Endothelial cell of umbilical vein (primary cell): ENCODE data around the gene AMZ2. TPM values are rescaled to one million over a fixed set of nuclear protein-coding genes. Genes with fewer than 3 reads are reported as not detected.
"Not testable (repeated sequence)": the region's sequence is repeated elsewhere in the genome, so short reads cannot be mapped to it uniquely, and the experiment has no call there.

Experiments used
- BruUV-seq: library from RNA; stranded (reverse); fragments of 400-500 nt; replicated peaks from 2 replicates; lab custom pipeline; 2021; lab: Mats Ljungman, UMichigan
- CTCF ChIA-PET: fragments of 300-600, 350-600 bp; sonication (Branson Sonifier 250); formaldehyde crosslinking; loops from one replicate; lab custom pipeline; 2021; ENCODE audit warnings: antibody characterized with exemption, inconsistent platforms; lab: Charles Lee
- POLR2A ChIA-PET: fragments of 300-600, 350-600 bp; sonication (Branson Sonifier 250); formaldehyde crosslinking; loops from one replicate; lab custom pipeline; 2021; ENCODE audit warnings: antibody characterized with exemption, inconsistent platforms; lab: Charles Lee
- DNase-seq: peaks from one replicate; pipeline ENCODE4 v3.0.0-alpha.2; 2011; ENCODE audit warnings: low read depth, low spot score
- FAIRE-seq: peaks from 2 replicates; lab custom pipeline; 2011; peaks lifted over from hg19 to GRCh38; lab: Jason Lieb, UNC
- H2AFZ ChIP-seq: 2 replicates; pipeline ENCODE4 v1.6.0; 2012; ENCODE audit warnings: low read depth, low read length, control low read depth, inconsistent platforms
- H3K27ac ChIP-seq: 2 replicates; pipeline ENCODE4 v1.5.1; 2011; ENCODE audit warnings: low read depth, mild to moderate bottlenecking, control low read depth, low read length, moderate library complexity; ENCODE audit not compliant: insufficient read depth
- H3K27me3 ChIP-seq, 2 experiments: 2 replicates each; pipeline versions ENCODE4 v1.6.0 to v1.6.1; 2011; ENCODE audit warnings: low read length in 2 of 2, mixed read lengths in 1 of 2; ENCODE audit not compliant: control insufficient read depth in 2 of 2, insufficient read depth in 2 of 2
- H3K36me3 ChIP-seq, 2 experiments: 2 replicates in 1 of 2; 3 replicates in 1 of 2; pipeline ENCODE4 v1.5.1; 2011; ENCODE audit warnings: low read length in 2 of 2, mild to moderate bottlenecking in 1 of 2, moderate library complexity in 1 of 2; ENCODE audit not compliant: control insufficient read depth in 2 of 2, insufficient read depth in 2 of 2; ENCODE audit errors: extremely low read depth in 1 of 2
- H3K4me1 ChIP-seq: 3 replicates; pipeline ENCODE4 v1.5.1; 2011; ENCODE audit warnings: mild to moderate bottlenecking, low read length; ENCODE audit not compliant: control insufficient read depth, insufficient read depth; ENCODE audit errors: extremely low read depth
- H3K4me2 ChIP-seq: 2 replicates; pipeline ENCODE4 v1.6.1; 2011; ENCODE audit warnings: low read length, control low read depth, mixed read lengths; ENCODE audit not compliant: insufficient read depth
- H3K4me3 ChIP-seq, 3 experiments: fragments of 200-600 bp in 1 of 3; sonication (generic), shearing (Covaris generic) in 1 of 3; replicated peaks in 1 of 3; 2 replicates each; pipeline ENCODE4 v1.5.1; 2011 to 2016; ENCODE audit warnings: control low read depth in 3 of 3, low read length in 3 of 3, mild to moderate bottlenecking in 2 of 3, inconsistent platforms in 1 of 3, low read depth in 1 of 3, moderate library complexity in 1 of 3; ENCODE audit not compliant: insufficient read depth in 1 of 3
- H3K79me2 ChIP-seq: 2 replicates; pipeline ENCODE4 v1.6.0; 2012; ENCODE audit warnings: low read length, inconsistent platforms; ENCODE audit not compliant: control insufficient read depth, insufficient read depth
- H3K9ac ChIP-seq: replicated peaks from 2 replicates; pipeline ENCODE3; 2011; ENCODE audit warnings: low read length, control low read depth; ENCODE audit not compliant: insufficient read depth; ENCODE audit errors: extremely low read depth
- H3K9me1 ChIP-seq: replicated peaks from 3 replicates; pipeline ENCODE4 v1.6.0; 2011; ENCODE audit warnings: mild to moderate bottlenecking, low read length; ENCODE audit not compliant: control insufficient read depth, insufficient read depth; ENCODE audit errors: extremely low read depth
- H3K9me3 ChIP-seq: replicated peaks from 2 replicates; pipeline ENCODE4 v1.5.1; 2012; ENCODE audit warnings: low read length, inconsistent platforms; ENCODE audit not compliant: control insufficient read depth, insufficient read depth
- H4K20me1 ChIP-seq: replicated peaks from 2 replicates; pipeline ENCODE3; 2011; ENCODE audit warnings: mild to moderate bottlenecking, low read length; ENCODE audit not compliant: control insufficient read depth, insufficient read depth; ENCODE audit errors: extremely low read depth
- EZH2 ChIP-seq: IDR thresholded peaks from 2 replicates; pipeline ENCODE4 v1.6.1; 2012; ENCODE audit warnings: borderline replicate concordance, low read depth, mild to moderate bottlenecking, moderate library complexity, low read length, inconsistent platforms; ENCODE audit not compliant: severe bottlenecking
- FOS ChIP-seq: IDR thresholded peaks from 2 replicates; pipeline ENCODE4 v1.6.1; 2011; ENCODE audit warnings: mild to moderate bottlenecking, low read length, moderate library complexity, borderline replicate concordance; ENCODE audit not compliant: insufficient read depth
- GATA2 ChIP-seq: IDR thresholded peaks from 2 replicates; pipeline ENCODE4 v1.7.0; 2011; ENCODE audit warnings: low read depth, mild to moderate bottlenecking, moderate library complexity, mixed read lengths, low read length; ENCODE audit not compliant: insufficient read length, insufficient read depth
- JUN ChIP-seq: IDR thresholded peaks from 2 replicates; pipeline ENCODE4 v1.6.1; 2011; ENCODE audit warnings: borderline replicate concordance, low read depth; ENCODE audit not compliant: insufficient read length, insufficient read depth
- MAX ChIP-seq: IDR thresholded peaks from 2 replicates; pipeline ENCODE4 v1.6.1; 2011; ENCODE audit not compliant: insufficient read depth, insufficient read length
- MYC ChIP-seq: IDR thresholded peaks from one replicate; pipeline ENCODE4 v1.6.1; 2011; ENCODE audit warnings: mild to moderate bottlenecking, low read depth, low read length
- POLR2A ChIP-seq: IDR thresholded peaks from 2 replicates; pipeline ENCODE4 v1.6.1; 2012; ENCODE audit warnings: low read depth, mild to moderate bottlenecking, control low read depth, low read length
- POLR2AphosphoS5 ChIP-seq: IDR thresholded peaks from 2 replicates; pipeline ENCODE4 v1.6.1; 2012; ENCODE audit warnings: low read depth, mild to moderate bottlenecking, control low read depth, low read length, moderate library complexity; ENCODE audit not compliant: insufficient read depth
- dilution Hi-C: fragments of 300-500 bp; cut with MboI; formaldehyde crosslinking; loops from one replicate; pipeline ENCODE4 v1.15.0; 2019; ENCODE audit warnings: low sequenced_read_pairs; ENCODE audit not compliant: extremely low pct_ligation_motif_present
- intact Hi-C: fragments of 100-400 bp; cut with micrococcal nuclease; formaldehyde crosslinking; loops from one replicate; pipeline ENCODE4 v1.10.0; 2022
- polyA plus RNA-seq, 4 experiments: library from polyadenylated mRNA; depleted of rRNA in 3 of 4; stranded (reverse) in 3 of 4; unstranded in 1 of 4; fragments of >200 nt; gene quantifications; 2 replicates each; pipeline versions ENCODE4 v1.2.1 to v1.2.3, GENCODE V29; 2011 to 2012; ENCODE audit warnings: missing spikeins in 1 of 4
- total RNA-seq: library from RNA; stranded (reverse); gene quantifications from 2 replicates; pipeline ENCODE4 v1.2.3, GENCODE V29; 2021
- TF ChIP-seq, protein P1 (sequence below), 2 donors: IDR thresholded peaks; 1 replicate in 1 of 2; 2 replicates in 1 of 2; pipeline ENCODE4 v1.5.1; 2011; ENCODE audit warnings: low read length in 2 of 2, mild to moderate bottlenecking in 2 of 2, moderate library complexity in 2 of 2, control low read depth in 1 of 2, inconsistent platforms in 1 of 2, low read depth in 1 of 2; ENCODE audit not compliant: insufficient read depth in 1 of 2; ENCODE audit errors: extremely low read depth in 1 of 2

The AMZ2 gene
- total and polyA plus RNA-seq, 2 donors (not counting 3 experiments of a cell fraction or from before 2014, with no cell fraction given), result 46.7 to 57.3 TPM

DNA sequence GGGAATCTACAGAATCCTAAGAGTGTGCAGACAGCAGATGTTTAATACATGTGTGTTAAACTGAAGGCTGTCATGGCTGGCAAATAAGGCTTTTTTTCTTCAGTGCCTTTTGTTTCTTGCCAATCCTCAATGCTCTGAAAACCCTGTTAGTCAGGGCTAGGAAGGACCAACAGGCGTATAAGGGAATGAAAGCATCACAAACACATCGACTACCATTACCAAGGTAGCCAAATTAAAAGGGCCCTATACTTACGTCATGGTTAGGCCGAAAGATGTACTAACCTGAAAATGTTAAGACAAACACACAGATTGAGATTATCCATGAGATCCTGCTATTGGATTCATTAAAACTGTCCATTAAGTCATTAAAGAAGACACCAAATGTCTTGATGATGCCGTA, 30.0 kb downstream of the AMZ2 start:
- Histone ChIP-seq H3K27ac (no peak overlapping the region), H3K9me1 (no peaks in the 10 kb centered on the region), H3K4me3 (no peak overlapping the region), H3K9ac (no peak overlapping the region), H4K20me1 (no peaks in the 10 kb centered on the region), H3K9me3 (peaks cover 3% of the 10 kb centered on the region), H3K79me2 (no peaks in the 10 kb centered on the region), H3K36me3 (no peaks in the 10 kb centered on the region), H3K4me2 (no peak overlapping the region), H3K4me1 (no peaks in the 10 kb centered on the region), H3K27me3 (no peaks in the 10 kb centered on the region), H2AFZ (no peak overlapping the region)
- DNase-seq (no peak), FAIRE-seq (no peak)
- TF ChIP-seq POLR2A (no peak), MAX (no peak), EZH2 (no peak), GATA2 (no peak), MYC (no peak), FOS (no peak), JUN (no peak), POLR2AphosphoS5 (no peak)
- TF ChIP-seq, protein P1, sequence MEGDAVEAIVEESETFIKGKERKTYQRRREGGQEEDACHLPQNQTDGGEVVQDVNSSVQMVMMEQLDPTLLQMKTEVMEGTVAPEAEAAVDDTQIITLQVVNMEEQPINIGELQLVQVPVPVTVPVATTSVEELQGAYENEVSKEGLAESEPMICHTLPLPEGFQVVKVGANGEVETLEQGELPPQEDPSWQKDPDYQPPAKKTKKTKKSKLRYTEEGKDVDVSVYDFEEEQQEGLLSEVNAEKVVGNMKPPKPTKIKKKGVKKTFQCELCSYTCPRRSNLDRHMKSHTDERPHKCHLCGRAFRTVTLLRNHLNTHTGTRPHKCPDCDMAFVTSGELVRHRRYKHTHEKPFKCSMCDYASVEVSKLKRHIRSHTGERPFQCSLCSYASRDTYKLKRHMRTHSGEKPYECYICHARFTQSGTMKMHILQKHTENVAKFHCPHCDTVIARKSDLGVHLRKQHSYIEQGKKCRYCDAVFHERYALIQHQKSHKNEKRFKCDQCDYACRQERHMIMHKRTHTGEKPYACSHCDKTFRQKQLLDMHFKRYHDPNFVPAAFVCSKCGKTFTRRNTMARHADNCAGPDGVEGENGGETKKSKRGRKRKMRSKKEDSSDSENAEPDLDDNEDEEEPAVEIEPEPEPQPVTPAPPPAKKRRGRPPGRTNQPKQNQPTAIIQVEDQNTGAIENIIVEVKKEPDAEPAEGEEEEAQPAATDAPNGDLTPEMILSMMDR (IDR thresholded peaks at IDR 0.05; ENCODE audit: extremely low read depth in 1 of 2, insufficient read depth in 1 of 2, low read depth in 1 of 2, low read length in 2 of 2), result no peak
- CTCF ChIA-PET, result interaction anchor here (1.9 kb wide), 1 partner anchor 121 kb away, joined by 6 read pairs; no protein-coding TSS in a partner anchor
- no TSS peak for BruUV-seq
- intact Hi-C loops, result no loop called here
- POLR2A ChIA-PET, result no interaction called here
- dilution Hi-C loops, result no loop called here

- H3K9ac ChIP-seq, H3K9me1 ChIP-seq, H3K36me3 ChIP-seq, H3K4me1 ChIP-seq, H3K79me2 ChIP-seq, H4K20me1 ChIP-seq, dilution Hi-C loops, DNase-seq, POLR2A ChIA-PET, H3K27me3 ChIP-seq, H3K9me3 ChIP-seq, FAIRE-seq, H3K4me2 ChIP-seq, H3K4me3 ChIP-seq, BruUV-seq, intact Hi-C loops, H2AFZ ChIP-seq, H3K27ac ChIP-seq: not testable (repeated sequence)
- CTCF ChIA-PET, result interaction anchor here (3.6 kb wide), 1 partner anchor 116 kb away, joined by 15 read pairs; no protein-coding TSS in a partner anchor
Observed at GRCh38 chr17:68281965-68282364, 34.1 kb downstream of the AMZ2 start.
